NCI-H187 treated with DMSO at 0.1 percent for 48 hours (cell line): ENCODE measurements around the gene SYT1.
"Not testable (repeated sequence)": the region's sequence is repeated elsewhere in the genome, so short reads cannot be mapped to it uniquely, and the experiment has no call there.

Source experiments
- DNase-seq: peaks from one replicate; lab custom pipeline; 2025; lab: John Stamatoyannopoulos, UW

Gene SYT1

GRCh38 chr12:79407671-79408622 is 543.4 kb downstream of the SYT1 start:
- no peak for DNase-seq

GRCh38 chr12:79408689-79409088 is 544.1 kb downstream of the SYT1 start:
- no peak for DNase-seq

- DNase-seq = no peak
These were observed 545.0 kb downstream of the SYT1 start for GRCh38 chr12:79409562-79409961.

- no peak for DNase-seq
These were observed 547.2 kb downstream of the SYT1 start for GRCh38 chr12:79411791-79412190.

- DNase-seq = no peak
These were observed 549.2 kb downstream of the SYT1 start for GRCh38 chr12:79413796-79414195.

GRCh38 chr12:79414252-79414651 is 549.7 kb downstream of the SYT1 start:
- DNase-seq = peak; percentile 23

- DNase-seq = no peak
These were observed 550.7 kb downstream of the SYT1 start for GRCh38 chr12:79415321-79415720.

- DNase-seq = no peak
These were observed 551.3 kb downstream of the SYT1 start for GRCh38 chr12:79415746-79416435.

- no peak for DNase-seq
These were observed 555.6 kb downstream of the SYT1 start for GRCh38 chr12:79420146-79420618.

- no peak for DNase-seq
These were observed 556.7 kb downstream of the SYT1 start for GRCh38 chr12:79421236-79421740.

GRCh38 chr12:79422060-79422812 is 557.7 kb downstream of the SYT1 start:
- no peak for DNase-seq

GRCh38 chr12:79423560-79423959 is 559.0 kb downstream of the SYT1 start:
- DNase-seq = no peak

GRCh38 chr12:79424109-79424721 is 559.6 kb downstream of the SYT1 start:
- DNase-seq = no peak

- DNase-seq = no peak
These were observed 561.5 kb downstream of the SYT1 start for GRCh38 chr12:79426121-79426520.

GRCh38 chr12:79426744-79427143 is 562.2 kb downstream of the SYT1 start:
- DNase-seq = not testable (repeated sequence)

GRCh38 chr12:79433465-79434072 is 569.0 kb downstream of the SYT1 start:
- DNase-seq = no peak

- no peak for DNase-seq
These were observed 570.0 kb downstream of the SYT1 start for GRCh38 chr12:79434561-79434960.

- no peak for DNase-seq
These were observed 571.2 kb downstream of the SYT1 start for GRCh38 chr12:79435742-79436141.

- no peak for DNase-seq
These were observed 574.1 kb downstream of the SYT1 start for GRCh38 chr12:79438480-79439174.

GRCh38 chr12:79439175-79439825 is 574.7 kb downstream of the SYT1 start:
- DNase-seq = no peak
